ENCODE data around the gene SMAD6. TPM values are rescaled to one million over a fixed set of nuclear protein-coding genes. Genes with fewer than 3 reads are reported as not detected.
A peak's percentile ranks its signal among the peaks of the same experiment; 100 is the strongest.

Gene SMAD6
- total and polyA plus RNA-seq, 2 donors = 20.1 to 31.1 TPM

- DNase-seq (ENCODE audit: extremely low spot score) = no peak
- H3K4me3 ChIP-seq (ENCODE audit: low read depth, low read length) = no peak overlapping the region
- H3K27ac ChIP-seq (ENCODE audit: low read depth) = no peak overlapping the region
- H3K4me1 ChIP-seq (ENCODE audit: insufficient read depth) = peaks cover under 1% of the 10 kb centered on the region
- 40% methylated on average over 5 of the region's 5 CpGs for WGBS
- no peaks in the 10 kb centered on the region for H3K36me3 ChIP-seq (ENCODE audit: insufficient read depth)
Observed at GRCh38 chr15:66771351-66771650, 69.3 kb downstream of the SMAD6 start.

GRCh38 chr15:66772604-66773128 lies 70.6 kb downstream of the SMAD6 start:
- DNase-seq (ENCODE audit: extremely low spot score) = no peak
- WGBS = 44% methylated on average over 7 of the region's 7 CpGs
- Histone ChIP-seq H3K27ac (ENCODE audit: low read depth) (no peak overlapping the region), H3K4me1 (ENCODE audit: insufficient read depth) (no peaks in the 10 kb centered on the region), H3K4me3 (ENCODE audit: low read depth, low read length) (no peak overlapping the region), H3K36me3 (ENCODE audit: insufficient read depth) (no peaks in the 10 kb centered on the region)

- H3K4me3 ChIP-seq (ENCODE audit: low read depth, low read length) = no peak overlapping the region
- H3K36me3 ChIP-seq (ENCODE audit: insufficient read depth) = no peaks in the 10 kb centered on the region
- H3K4me1 ChIP-seq (ENCODE audit: insufficient read depth) = no peaks in the 10 kb centered on the region
- WGBS = 19% methylated on average over 12 of the region's 12 CpGs
- H3K27ac ChIP-seq (ENCODE audit: low read depth) = peak overlapping the region; percentile 64
- DNase-seq (ENCODE audit: extremely low spot score) = no peak
Observed at GRCh38 chr15:66773129-66773873, 71.3 kb downstream of the SMAD6 start.

- Histone ChIP-seq H3K4me3 (ENCODE audit: low read depth, low read length) (no peak overlapping the region), H3K27ac (ENCODE audit: low read depth) (peak overlapping the region; percentile 64), H3K4me1 (ENCODE audit: insufficient read depth) (no peaks in the 10 kb centered on the region), H3K36me3 (ENCODE audit: insufficient read depth) (no peaks in the 10 kb centered on the region)
- WGBS = 32% methylated on average over 19 of the region's 19 CpGs
- no peak for DNase-seq (ENCODE audit: extremely low spot score)
Observed at GRCh38 chr15:66774001-66774814, 72.2 kb downstream of the SMAD6 start.

- DNase-seq (ENCODE audit: extremely low spot score) = no peak
- H3K4me3 ChIP-seq (ENCODE audit: low read depth, low read length) = no peak overlapping the region
- 69% methylated on average over 18 of the region's 18 CpGs for WGBS
- no peaks in the 10 kb centered on the region for H3K36me3 ChIP-seq (ENCODE audit: insufficient read depth)
- H3K4me1 ChIP-seq (ENCODE audit: insufficient read depth) = no peaks in the 10 kb centered on the region
- no peak overlapping the region for H3K27ac ChIP-seq (ENCODE audit: low read depth)
Observed at GRCh38 chr15:66775127-66776105, 73.4 kb downstream of the SMAD6 start.

- WGBS = 88% methylated on average over 6 of the region's 6 CpGs
Observed at GRCh38 chr15:66777054-66777453, 75.0 kb downstream of the SMAD6 start.

GRCh38 chr15:66777596-66778313 lies 75.7 kb downstream of the SMAD6 start:
- no peak overlapping the region for H3K27ac ChIP-seq (ENCODE audit: low read depth)
- 96% methylated on average over 5 of the region's 5 CpGs for WGBS
- no peaks in the 10 kb centered on the region for H3K4me1 ChIP-seq (ENCODE audit: insufficient read depth)
- DNase-seq (ENCODE audit: extremely low spot score) = no peak
- no peak overlapping the region for H3K4me3 ChIP-seq (ENCODE audit: low read depth, low read length)
- H3K36me3 ChIP-seq (ENCODE audit: insufficient read depth) = peaks cover 5% of the 10 kb centered on the region

More at GRCh38 chr15:66777054-66777453, 75.0 kb downstream of the SMAD6 start:
- H3K4me3 ChIP-seq (ENCODE audit: low read depth, low read length) = no peak overlapping the region
- H3K36me3 ChIP-seq (ENCODE audit: insufficient read depth) = peaks cover 5% of the 10 kb centered on the region
- no peak overlapping the region for H3K27ac ChIP-seq (ENCODE audit: low read depth)
- DNase-seq (ENCODE audit: extremely low spot score) = no peak
- no peaks in the 10 kb centered on the region for H3K4me1 ChIP-seq (ENCODE audit: insufficient read depth)

- H3K4me3 ChIP-seq (ENCODE audit: low read depth, low read length) = no peak overlapping the region
- no peak overlapping the region for H3K27ac ChIP-seq (ENCODE audit: low read depth)
- DNase-seq (ENCODE audit: extremely low spot score) = no peak
- H3K36me3 ChIP-seq (ENCODE audit: insufficient read depth) = peaks cover 5% of the 10 kb centered on the region
- WGBS = 73% methylated on average over 1 of the region's 1 CpG
- no peaks in the 10 kb centered on the region for H3K4me1 ChIP-seq (ENCODE audit: insufficient read depth)
Observed at GRCh38 chr15:66778314-66778665, 76.3 kb downstream of the SMAD6 start.

GRCh38 chr15:66778716-66779115 lies 76.7 kb downstream of the SMAD6 start:
- Histone ChIP-seq H3K4me1 (ENCODE audit: insufficient read depth) (no peaks in the 10 kb centered on the region), H3K27ac (ENCODE audit: low read depth) (no peak overlapping the region), H3K4me3 (ENCODE audit: low read depth, low read length) (no peak overlapping the region), H3K36me3 (ENCODE audit: insufficient read depth) (peaks cover 5% of the 10 kb centered on the region)
- no peak for DNase-seq (ENCODE audit: extremely low spot score)
- 90% methylated on average over 8 of the region's 8 CpGs for whole genome bisulfite sequencing

GRCh38 chr15:66779331-66780009 lies 77.4 kb downstream of the SMAD6 start:
- no peaks in the 10 kb centered on the region for H3K4me1 ChIP-seq (ENCODE audit: insufficient read depth)
- no peak for DNase-seq (ENCODE audit: extremely low spot score)
- peaks cover 5% of the 10 kb centered on the region for H3K36me3 ChIP-seq (ENCODE audit: insufficient read depth)
- no peak overlapping the region for H3K27ac ChIP-seq (ENCODE audit: low read depth)
- whole genome bisulfite sequencing = 80% methylated on average over 4 of the region's 4 CpGs
- H3K4me3 ChIP-seq (ENCODE audit: low read depth, low read length) = no peak overlapping the region

GRCh38 chr15:66780172-66780972 lies 78.3 kb downstream of the SMAD6 start:
- no peaks in the 10 kb centered on the region for H3K4me1 ChIP-seq (ENCODE audit: insufficient read depth)
- no peak for DNase-seq (ENCODE audit: extremely low spot score)
- H3K27ac ChIP-seq (ENCODE audit: low read depth) = no peak overlapping the region
- 79% methylated on average over 21 of the region's 21 CpGs for WGBS
- H3K36me3 ChIP-seq (ENCODE audit: insufficient read depth) = peaks cover 5% of the 10 kb centered on the region
- no peak overlapping the region for H3K4me3 ChIP-seq (ENCODE audit: low read depth, low read length)
